Stimulated activated CD4-positive, alpha-beta T cell treated with anti-CD3 and anti-CD28 coated beads, Interleukin-15, amount 100 ng/mL, for 1 hour (primary cell): Measurements from ENCODE around the gene C1orf167.

Source experiments
- DNase-seq, 2 donors: peaks; one replicate each; pipeline ENCODE4 v3.0.0-alpha.2; 2020; ENCODE audit warnings: low read depth in 1 of 2, low spot score in 1 of 2

Gene C1orf167

GRCh38 chr1:11736746-11737639 lies 25.0 kb upstream of the C1orf167 start:
- peak in 1 of 2 donors; percentile 25 for DNase-seq

- DNase-seq = no peak
Observed at GRCh38 chr1:11738096-11738495, 23.9 kb upstream of the C1orf167 start.

DNA sequence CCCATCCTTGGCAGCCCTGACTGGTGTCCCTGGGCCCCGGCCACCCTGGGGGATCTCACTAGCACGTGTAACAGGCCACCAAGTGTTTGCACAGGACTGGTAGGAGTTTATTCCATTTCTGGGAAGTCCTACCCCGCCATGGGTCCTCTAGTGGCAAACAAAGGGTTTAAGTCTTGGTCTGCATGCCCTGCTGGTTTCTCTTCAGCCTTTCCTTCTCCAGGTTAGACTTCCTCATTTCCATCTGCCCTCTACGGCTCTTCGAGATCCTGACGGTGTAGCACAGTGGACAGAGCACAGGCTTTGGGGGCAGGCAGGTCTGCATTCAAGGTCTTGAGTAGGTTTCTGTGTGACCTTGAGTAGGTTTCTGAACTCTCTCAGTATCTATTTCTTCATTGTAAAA lies 23.2 kb upstream of the C1orf167 start:
- DNase-seq = no peak

DNA sequence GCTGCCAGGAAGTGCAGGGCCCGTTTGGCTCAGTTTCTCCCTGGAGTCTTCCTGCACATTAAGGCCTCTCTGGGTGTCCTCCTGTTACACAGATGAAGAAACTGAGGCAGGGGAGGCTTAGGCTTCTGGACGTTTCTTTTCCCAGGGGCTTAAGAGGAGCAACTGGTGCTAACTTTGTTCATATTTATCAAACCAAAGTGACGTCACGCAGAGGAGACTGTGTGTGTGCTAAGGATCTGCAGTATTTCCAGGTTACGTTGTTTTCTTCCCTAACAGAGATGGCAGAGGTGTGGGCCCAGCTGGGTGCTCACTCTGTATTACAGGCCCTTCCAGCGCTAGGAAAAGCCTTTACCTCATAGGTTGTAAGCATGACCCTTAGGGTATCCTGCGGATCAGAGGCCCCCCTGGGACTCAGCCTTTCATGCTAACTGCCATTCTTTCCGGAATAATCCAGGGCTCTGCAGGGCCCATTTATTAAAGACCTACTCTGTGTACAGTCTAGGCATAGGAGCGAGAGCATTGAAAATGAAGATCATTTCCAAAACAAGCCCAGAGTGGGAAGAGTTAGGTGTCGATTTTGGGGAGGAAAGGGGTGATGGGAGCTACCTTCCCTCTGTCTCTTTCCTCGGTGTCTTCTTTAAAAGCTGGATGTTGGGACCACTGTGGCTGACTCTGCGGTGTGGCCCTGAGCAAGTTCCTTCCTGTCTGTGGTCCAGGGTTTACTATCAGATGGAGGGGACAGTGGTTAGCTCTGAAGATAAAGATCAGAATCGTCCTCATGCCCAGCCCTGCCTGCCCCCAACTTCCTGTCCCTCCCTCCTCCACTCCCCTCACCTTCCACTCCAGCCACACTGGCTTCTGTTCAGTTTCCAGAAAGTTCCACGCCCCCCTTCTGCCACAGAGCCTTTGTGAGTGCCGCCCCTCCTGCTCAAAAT lies 21.5 kb upstream of the C1orf167 start:
- DNase-seq = no peak

DNA sequence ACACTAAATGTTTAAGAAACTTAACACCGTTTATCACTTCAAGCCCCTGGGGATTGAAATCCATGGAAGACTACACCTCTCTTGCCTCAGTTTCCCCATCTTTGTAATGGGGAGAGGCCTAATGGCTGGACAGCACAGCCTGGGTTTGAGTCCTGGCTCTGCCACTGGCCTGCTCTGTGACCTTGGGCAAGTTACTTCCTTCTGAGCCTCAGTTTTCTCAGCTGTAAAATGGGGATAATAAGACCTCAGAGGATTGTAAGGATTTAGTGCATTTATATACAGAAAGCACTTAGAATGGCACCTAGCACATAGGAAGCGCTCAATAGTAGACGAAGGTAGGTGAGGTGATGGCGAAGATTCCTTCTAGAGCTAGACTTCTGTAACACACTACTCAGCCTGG lies 20.5 kb upstream of the C1orf167 start:
- no peak for DNase-seq

DNA sequence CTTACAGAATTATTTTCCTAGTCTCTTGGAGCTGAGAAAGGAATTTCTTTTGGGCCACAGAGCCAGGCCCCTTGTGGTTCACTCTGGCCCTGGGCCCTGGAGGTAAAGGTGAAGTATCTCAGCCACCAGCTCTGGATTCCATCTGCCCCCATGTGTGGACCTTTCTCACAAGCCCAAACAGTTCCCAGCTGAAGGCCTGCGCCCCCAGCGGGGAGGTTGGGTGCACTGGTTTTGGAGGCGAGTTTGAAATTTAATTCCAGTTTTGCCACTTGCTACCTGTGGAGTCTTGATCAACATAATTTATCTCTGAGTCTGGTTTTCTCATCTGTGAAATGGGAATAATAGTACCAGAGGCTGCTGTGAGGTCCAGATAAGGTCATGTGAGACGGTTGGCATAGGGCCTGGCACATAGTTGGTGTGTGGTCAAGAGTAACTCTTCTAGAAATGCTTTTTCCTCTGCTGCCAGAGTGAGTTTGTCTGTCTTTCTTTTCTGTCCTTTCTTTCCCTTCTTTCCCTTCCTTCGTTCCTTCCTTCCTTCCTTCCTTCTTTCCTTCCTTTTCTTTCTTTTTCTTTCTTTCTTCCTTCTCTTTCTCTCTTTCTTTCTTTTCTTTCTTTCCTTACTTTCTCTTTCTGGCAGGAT lies 20.0 kb upstream of the C1orf167 start:
- no peak for DNase-seq

GRCh38 chr1:11744287-11744686 lies 17.7 kb upstream of the C1orf167 start:
- DNase-seq = no peak

GRCh38 chr1:11746092-11746491 lies 15.9 kb upstream of the C1orf167 start:
- DNase-seq = no peak

DNA sequence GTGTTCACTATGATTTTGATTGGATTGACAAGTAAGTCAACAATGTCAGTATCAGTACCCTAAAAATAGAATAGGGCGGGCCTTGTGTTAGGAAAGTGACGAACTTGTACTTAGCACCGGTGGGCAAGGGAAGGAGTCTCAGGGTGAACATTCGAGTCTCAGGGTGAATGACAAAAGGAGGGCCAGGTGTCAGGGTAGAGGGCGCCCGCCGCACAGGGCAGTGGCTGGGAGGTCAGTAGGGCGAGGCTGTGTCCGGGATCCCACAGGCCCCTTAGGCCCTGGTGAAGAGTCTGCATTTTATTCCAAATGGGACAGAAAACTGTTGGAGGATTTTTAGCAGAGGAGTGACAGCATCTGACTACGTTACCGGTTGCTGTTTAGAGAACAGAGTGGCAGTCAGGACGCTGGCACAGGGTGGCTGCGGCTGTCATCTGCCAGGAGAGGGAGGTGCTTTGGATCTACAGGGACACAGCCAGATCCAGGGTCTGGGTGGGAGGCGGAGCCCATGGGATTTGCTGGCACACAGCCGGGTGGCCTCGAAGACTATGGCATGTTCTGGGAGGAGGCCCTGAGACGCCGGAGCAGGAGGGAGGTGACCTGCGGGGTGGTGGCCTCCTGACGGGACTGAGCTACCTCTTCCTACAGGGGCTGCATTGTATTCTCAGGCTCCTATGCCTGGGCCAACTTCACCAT lies 15.1 kb upstream of the C1orf167 start:
- no peak for DNase-seq

DNA sequence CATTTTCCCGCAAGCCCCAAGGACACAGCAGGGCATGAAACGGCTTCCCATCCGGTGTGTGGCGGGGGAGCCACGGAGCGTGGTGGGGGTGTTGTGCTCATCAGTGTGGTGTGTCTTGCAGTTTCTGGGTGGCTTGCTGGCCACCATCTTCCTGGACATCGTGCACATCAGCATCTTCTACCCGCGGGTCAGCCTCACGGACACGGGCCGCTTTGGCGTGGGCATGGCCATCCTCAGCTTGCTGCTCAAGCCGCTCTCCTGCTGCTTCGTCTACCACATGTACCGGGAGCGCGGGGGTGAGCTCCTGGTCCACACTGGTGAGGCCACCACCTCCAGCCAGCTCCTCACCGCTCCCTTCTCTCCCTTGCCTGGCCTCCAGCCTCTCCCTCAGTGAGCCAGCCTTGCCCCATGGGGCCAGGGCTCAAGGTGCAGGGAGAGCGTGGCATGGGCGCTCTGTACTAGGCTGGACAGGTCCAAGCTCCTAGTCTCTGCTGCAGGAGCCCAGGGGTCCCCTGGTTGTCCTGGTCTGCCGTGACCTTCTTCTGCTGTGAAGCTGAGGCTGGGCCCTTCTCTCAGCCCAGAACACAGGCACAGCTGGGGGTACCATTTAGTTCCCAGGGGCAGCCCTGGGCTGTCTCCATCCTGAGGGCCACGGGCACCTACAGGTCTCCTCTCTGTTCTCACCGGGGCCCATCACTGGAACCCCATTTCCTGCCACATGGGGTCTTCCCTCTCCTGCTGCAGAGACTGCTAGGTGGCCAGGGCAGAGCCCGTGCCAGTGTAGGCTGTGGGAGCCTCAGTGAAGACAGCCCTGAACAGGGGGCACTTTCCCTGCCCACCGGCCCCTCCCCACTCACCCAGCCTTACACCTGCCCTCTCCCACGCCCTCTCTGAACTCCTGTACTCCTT lies 13.4 kb upstream of the C1orf167 start:
- DNase-seq = no peak

GRCh38 chr1:11749203-11749689 lies 12.7 kb upstream of the C1orf167 start:
- peak in 1 of 2 donors; percentile 28 for DNase-seq

DNA sequence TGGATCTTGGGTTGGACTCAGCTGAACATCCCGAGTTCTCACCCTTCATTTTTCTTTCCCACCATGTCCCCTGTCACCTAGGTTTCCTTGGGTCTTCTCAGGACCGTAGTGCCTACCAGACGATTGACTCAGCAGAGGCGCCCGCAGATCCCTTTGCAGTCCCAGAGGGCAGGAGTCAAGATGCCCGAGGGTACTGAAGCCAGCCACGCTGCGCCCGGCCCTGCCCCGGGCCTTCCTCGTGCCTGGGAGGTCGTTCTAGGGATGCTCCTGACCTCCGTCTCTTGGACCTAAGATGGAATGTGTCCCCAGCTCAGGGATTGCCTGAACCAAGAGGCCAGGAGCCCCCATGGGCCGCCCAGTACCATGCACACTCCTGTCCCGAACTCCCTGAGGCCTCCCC lies 12.0 kb upstream of the C1orf167 start:
- no peak for DNase-seq

- no peak for DNase-seq
Observed at GRCh38 chr1:11751087-11751486, 10.9 kb upstream of the C1orf167 start.

DNA sequence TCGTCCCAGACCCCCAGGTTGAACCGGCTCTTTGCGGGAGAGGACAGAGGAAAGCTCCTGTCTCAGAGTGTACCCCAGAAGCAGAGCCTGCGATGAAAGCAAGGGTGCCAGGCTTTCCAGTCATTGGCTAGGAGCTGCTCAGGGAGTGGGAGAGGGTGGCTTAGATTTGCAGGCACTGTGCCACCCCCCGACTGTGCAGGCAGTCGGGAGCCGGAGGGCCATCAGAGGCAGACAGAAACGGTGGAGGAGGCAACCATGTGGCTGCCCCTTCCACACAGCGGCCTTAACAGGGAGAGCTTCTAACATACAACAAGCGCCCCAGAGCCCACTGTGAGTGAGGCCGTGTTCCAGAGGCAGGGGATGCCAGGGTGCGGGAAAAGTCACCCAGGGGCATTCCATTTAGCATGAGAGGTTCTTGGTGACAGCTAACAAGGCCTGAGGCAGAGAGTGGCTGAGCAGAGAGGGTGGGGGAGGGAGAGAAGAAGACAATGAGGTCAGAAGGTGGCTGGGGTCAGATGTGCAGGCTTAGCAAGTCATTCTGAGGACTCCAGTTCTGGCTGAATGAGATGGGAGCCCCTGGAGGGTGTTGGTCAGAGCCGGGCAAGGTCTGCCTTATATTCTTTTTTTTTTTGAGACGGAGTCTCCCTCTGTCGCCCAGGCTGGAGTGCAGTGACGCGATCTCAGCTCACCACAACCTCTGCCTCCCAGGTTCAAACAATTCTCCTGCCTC lies 9.5 kb upstream of the C1orf167 start:
- no peak for DNase-seq

GRCh38 chr1:11753555-11754208 lies 8.3 kb upstream of the C1orf167 start:
- no peak for DNase-seq

- DNase-seq = no peak
Observed at GRCh38 chr1:11757047-11757446, 4.9 kb upstream of the C1orf167 start.

DNA sequence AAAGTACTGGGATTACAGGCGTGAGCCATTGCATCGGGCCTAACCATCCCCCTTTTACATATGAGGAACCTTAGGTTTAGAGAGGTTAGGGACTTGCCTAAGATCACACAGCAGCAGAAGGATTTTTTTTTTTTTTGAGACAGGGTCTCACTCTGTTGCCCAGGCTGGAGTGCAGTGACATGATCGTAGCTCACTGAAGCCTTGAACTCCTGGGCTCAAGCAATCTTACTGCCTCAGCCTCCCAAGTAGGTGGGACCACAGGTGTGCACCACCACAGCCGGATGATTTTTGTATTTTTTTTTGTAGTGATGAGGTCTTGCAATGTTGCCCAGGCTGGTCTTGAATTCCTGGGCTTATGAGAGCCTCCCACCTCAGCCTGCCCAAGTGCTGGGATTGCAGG lies 2.2 kb upstream of the C1orf167 start:
- no peak for DNase-seq

DNA sequence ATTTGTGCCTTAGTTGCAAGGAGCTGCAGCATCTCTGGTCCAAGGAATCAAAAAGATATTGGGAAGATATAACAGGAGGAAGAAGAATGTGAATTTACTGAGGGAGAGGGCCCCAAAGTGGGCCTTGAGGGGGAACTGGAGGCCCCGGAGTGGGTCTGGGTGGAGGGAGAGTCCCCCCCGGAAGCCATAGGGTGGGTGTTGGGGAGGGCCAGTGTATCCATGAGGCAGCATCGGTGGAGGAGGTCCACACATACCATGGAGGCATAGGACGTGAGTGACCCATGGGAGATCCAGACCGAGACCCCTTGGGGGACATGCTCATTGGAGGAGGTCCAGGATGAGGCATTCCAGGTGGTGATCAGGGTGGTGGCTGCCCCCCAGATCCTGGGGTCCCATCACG lies 708 bp upstream of the C1orf167 start:
- no peak for DNase-seq

GRCh38 chr1:11764115-11764514 lies 2.1 kb downstream of the C1orf167 start:
- no peak for DNase-seq
